Glutamatergic neuron (in vitro differentiated cells): ENCODE measurements around the gene GNAS. TPM values are rescaled to one million over a fixed set of nuclear protein-coding genes. Genes with fewer than 3 reads are reported as not detected.

Experiments used
- DNase-seq: peaks from one replicate; pipeline ENCODE4 v3.0.0; 2022
- H3K27ac Mint-ChIP-seq: one replicate; pipeline ENCODE4 v1.8.0; 2020; ENCODE audit warnings: mild to moderate bottlenecking, mixed read lengths, inconsistent platforms; ENCODE audit not compliant: unreplicated experiment
- H3K27me3 Mint-ChIP-seq: one replicate; pipeline ENCODE4 v1.8.0; 2020; ENCODE audit warnings: mild to moderate bottlenecking, moderate library complexity, mixed read lengths, inconsistent platforms; ENCODE audit not compliant: unreplicated experiment
- H3K36me3 Mint-ChIP-seq: one replicate; pipeline ENCODE4 v1.8.0; 2020; ENCODE audit warnings: mild to moderate bottlenecking, mixed read lengths, inconsistent platforms; ENCODE audit not compliant: unreplicated experiment
- H3K4me1 Mint-ChIP-seq: one replicate; pipeline ENCODE4 v1.8.0; 2020; ENCODE audit warnings: mild to moderate bottlenecking, low read depth, mixed read lengths, inconsistent platforms; ENCODE audit not compliant: unreplicated experiment
- H3K4me3 Mint-ChIP-seq: one replicate; pipeline ENCODE4 v1.8.0; 2020; ENCODE audit warnings: mild to moderate bottlenecking, mixed read lengths, inconsistent platforms; ENCODE audit not compliant: unreplicated experiment
- H3K9me3 Mint-ChIP-seq: one replicate; pipeline ENCODE4 v1.8.0; 2020; ENCODE audit warnings: mild to moderate bottlenecking, moderate library complexity, mixed read lengths, inconsistent platforms; ENCODE audit not compliant: unreplicated experiment
- CTCF ChIP-seq: fragments of 200-600 bp; sonication (generic); IDR thresholded peaks from one replicate; pipeline ENCODE4 v1.5.0; 2021; ENCODE audit not compliant: partially characterized antibody, unreplicated experiment
- total RNA-seq: library from RNA; stranded (reverse); fragmentation: NEBNext Ultra II Directional; extraction: Animal tissue kit (Norgen Biotek cat#: 25700); gene quantifications from one replicate; pipeline ENCODE4 v1.2.1, GENCODE V29; 2021; ENCODE audit not compliant: unreplicated experiment

The GNAS gene
- total RNA-seq, 1 donor from 2014 or later = 1,989 TPM

DNA sequence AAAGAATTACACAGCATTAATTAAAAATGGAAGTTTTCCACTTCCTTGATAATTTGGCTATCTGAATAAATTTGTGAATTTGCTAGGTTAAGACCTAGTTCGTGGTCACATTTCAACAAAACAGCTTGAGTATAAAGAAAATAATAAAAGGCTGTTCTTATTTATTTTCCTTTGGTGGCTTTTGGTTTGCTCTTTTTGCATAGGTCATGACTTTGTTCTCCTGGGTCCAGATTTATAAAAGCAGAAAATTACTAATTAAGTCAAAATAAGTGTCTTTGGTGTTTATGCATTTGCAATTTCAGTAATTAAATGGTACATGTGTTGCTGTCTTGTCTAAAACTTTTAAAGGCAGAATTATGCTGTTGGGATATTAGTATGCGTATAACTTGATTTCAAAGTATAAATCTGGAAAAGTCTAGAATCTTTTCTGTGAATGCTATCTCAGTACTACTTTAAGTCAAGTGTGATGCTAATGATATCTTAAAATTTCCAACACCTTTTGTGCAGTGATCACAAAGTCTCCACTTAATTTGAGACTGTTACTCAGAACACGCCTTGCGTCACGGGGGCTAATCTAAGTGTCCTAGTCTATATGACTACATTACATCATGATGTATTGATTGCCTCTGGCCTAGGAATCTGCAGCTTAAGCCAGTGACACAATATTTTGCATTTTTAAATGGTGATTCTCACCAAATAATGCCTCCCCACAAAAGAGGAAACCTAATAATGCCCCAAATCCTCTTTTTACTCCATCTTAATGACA lies 41.0 kb downstream of the GNAS start:
- H3K27me3 Mint-ChIP-seq = peaks cover 17% of the 10 kb centered on the region
- H3K9me3 Mint-ChIP-seq = peaks cover 20% of the 10 kb centered on the region
- H3K4me3 Mint-ChIP-seq = peak overlapping the region; percentile 92
- peak overlapping the region; percentile 91 for H3K27ac Mint-ChIP-seq
- no peak for TF ChIP-seq CTCF
- no peak for DNase-seq
- H3K36me3 Mint-ChIP-seq = no peaks in the 10 kb centered on the region
- peaks cover 44% of the 10 kb centered on the region for H3K4me1 Mint-ChIP-seq

DNA sequence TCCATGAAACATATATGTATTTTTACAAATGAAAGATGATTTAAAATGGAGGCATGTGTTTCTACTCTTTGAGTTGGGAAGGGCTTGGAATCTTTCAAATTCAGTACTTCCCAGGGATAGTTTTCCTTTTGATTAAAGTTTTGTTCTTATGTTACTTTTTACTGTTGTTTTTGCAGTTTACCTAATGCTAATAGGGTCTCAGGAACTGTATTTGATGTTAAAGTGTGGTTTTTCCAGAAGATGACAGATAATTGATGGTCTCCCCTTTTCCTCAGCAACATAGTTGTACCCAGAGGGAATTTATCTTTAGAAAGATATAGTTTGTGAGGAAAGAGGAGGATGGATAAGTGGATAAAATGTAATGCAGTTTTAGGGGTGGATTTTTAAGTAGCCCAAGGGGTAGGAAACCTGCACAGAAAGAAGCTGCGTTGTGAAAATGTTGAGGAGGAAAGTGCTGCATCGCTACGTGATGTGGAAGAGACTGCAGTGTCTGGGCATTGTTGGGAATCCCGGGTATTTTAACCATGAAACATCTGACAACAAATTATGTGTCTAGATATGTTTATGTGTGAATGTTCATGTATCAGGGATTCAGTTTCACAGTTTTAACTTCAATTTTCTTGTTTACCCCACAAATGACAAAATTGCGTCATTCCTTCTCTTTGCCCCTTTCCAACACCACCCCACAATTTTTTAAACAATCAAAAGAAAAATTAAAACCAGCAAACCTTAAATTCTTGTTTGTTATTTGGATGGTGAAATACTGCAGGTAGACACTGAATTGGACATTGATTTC lies 42.3 kb downstream of the GNAS start:
- Mint-ChIP-seq H3K36me3 (no peaks in the 10 kb centered on the region), H3K27ac (peak overlapping the region; percentile 95), H3K4me3 (peak overlapping the region; percentile 92), H3K9me3 (peaks cover 22% of the 10 kb centered on the region), H3K27me3 (peaks cover 18% of the 10 kb centered on the region), H3K4me1 (peaks cover 57% of the 10 kb centered on the region)
- peak; percentile 14 for TF ChIP-seq CTCF
- no peak for DNase-seq

GRCh38 chr20:58895448-58896180 lies 43.1 kb downstream of the GNAS start:
- peak overlapping the region; percentile 92 for H3K4me3 Mint-ChIP-seq
- H3K4me1 Mint-ChIP-seq = peaks cover 65% of the 10 kb centered on the region
- H3K27me3 Mint-ChIP-seq = peaks cover 22% of the 10 kb centered on the region
- H3K27ac Mint-ChIP-seq = peak overlapping the region; percentile 95
- TF ChIP-seq CTCF = no peak
- peaks cover 25% of the 10 kb centered on the region for H3K9me3 Mint-ChIP-seq
- H3K36me3 Mint-ChIP-seq = no peaks in the 10 kb centered on the region
- no peak for DNase-seq

- peaks cover 75% of the 10 kb centered on the region for H3K4me1 Mint-ChIP-seq
- no peak for TF ChIP-seq CTCF
- H3K36me3 Mint-ChIP-seq = no peaks in the 10 kb centered on the region
- H3K4me3 Mint-ChIP-seq = peak overlapping the region; percentile 92
- H3K27ac Mint-ChIP-seq = peak overlapping the region; percentile 38
- H3K9me3 Mint-ChIP-seq = peaks cover 26% of the 10 kb centered on the region
- H3K27me3 Mint-ChIP-seq = peaks cover 25% of the 10 kb centered on the region
- DNase-seq = no peak
Measured at GRCh38 chr20:58896820-58897219, 44.3 kb downstream of the GNAS start.
